IPS DF 4.7 (cell line): ENCODE measurements around the gene FBF1.

Experiments
- DNase-seq: peaks from one replicate; pipeline ENCODE4 v3.0.0-alpha.2; 2013; ENCODE audit warnings: low spot score; ENCODE audit errors: extremely low read depth

Gene FBF1

GRCh38 chr17:75950421-75950820, 9.6 kb upstream of the FBF1 start:
- DNase-seq, result no peak

- no peak for DNase-seq
Measured at GRCh38 chr17:75945211-75945610, 4.4 kb upstream of the FBF1 start.

GRCh38 chr17:75943491-75943890, 2.6 kb upstream of the FBF1 start:
- no peak for DNase-seq

GRCh38 chr17:75942473-75942872, 1.6 kb upstream of the FBF1 start:
- no peak for DNase-seq

GRCh38 chr17:75941442-75941819, 589 bp upstream of the FBF1 start:
- no peak for DNase-seq

GRCh38 chr17:75937652-75938051, 3.2 kb downstream of the FBF1 start:
- no peak for DNase-seq

- DNase-seq, result no peak
Measured at GRCh38 chr17:75933808-75934207, 7.0 kb downstream of the FBF1 start.

GRCh38 chr17:75932852-75933251, 8.0 kb downstream of the FBF1 start:
- no peak for DNase-seq

GRCh38 chr17:75931062-75931461, 9.8 kb downstream of the FBF1 start:
- no peak for DNase-seq

GRCh38 chr17:75927286-75927922, 13.4 kb downstream of the FBF1 start:
- DNase-seq, result no peak

- no peak for DNase-seq
Measured at GRCh38 chr17:75926456-75926855, 14.4 kb downstream of the FBF1 start.

- DNase-seq, result no peak
Measured at GRCh38 chr17:75925912-75926311, 14.9 kb downstream of the FBF1 start.

- no peak for DNase-seq
Measured at GRCh38 chr17:75925103-75925502, 15.7 kb downstream of the FBF1 start.

GRCh38 chr17:75922963-75923874, 17.6 kb downstream of the FBF1 start:
- no peak for DNase-seq

GRCh38 chr17:75922173-75922961, 18.5 kb downstream of the FBF1 start:
- no peak for DNase-seq

GRCh38 chr17:75921596-75921995, 19.2 kb downstream of the FBF1 start:
- DNase-seq, result no peak

GRCh38 chr17:75920045-75920560, 20.7 kb downstream of the FBF1 start:
- DNase-seq, result no peak

- DNase-seq, result no peak
Measured at GRCh38 chr17:75919611-75920010, 21.2 kb downstream of the FBF1 start.

GRCh38 chr17:75917917-75918445, 22.9 kb downstream of the FBF1 start:
- no peak for DNase-seq

GRCh38 chr17:75917141-75917916, 23.5 kb downstream of the FBF1 start:
- no peak for DNase-seq

- no peak for DNase-seq
Measured at GRCh38 chr17:75915268-75915667, 25.6 kb downstream of the FBF1 start.
